K562 (cell line): Measurements from ENCODE around the gene ZNF346. TPM values are rescaled to one million over a fixed set of nuclear protein-coding genes. Genes with fewer than 3 reads are reported as not detected.

Experiments used
- ATAC-seq: fragments of 200-7000 bp; cut with Tn5 transposase; 3 replicates; pipeline ENCODE4 v1.9.1; 2020; ENCODE audit warnings: moderate library complexity
- BruUV-seq: library from RNA; stranded (reverse); fragments of 400-500 nt; replicated peaks from 2 replicates; lab custom pipeline; 2021; lab: Mats Ljungman, UMichigan
- CTCF ChIA-PET: fragments of 300-600 bp; formaldehyde crosslinking; extraction: SDS; loops from one replicate; lab custom pipeline; 2021; ENCODE audit warnings: low intra/inter-chr PET ratio; lab: Yijun Ruan, JAX
- POLR2A ChIA-PET: fragments of 300-600, 350-650 bp; sonication (Branson Sonifier 250); formaldehyde crosslinking; extraction: SDS; loops from one replicate; lab custom pipeline; 2021; ENCODE audit warnings: antibody characterized with exemption, inconsistent platforms; lab: Yijun Ruan, JAX
- DNase-seq, 4 experiments: peaks; one replicate each; pipeline versions ENCODE4 v3.0.0 to v3.0.0-alpha.2; 2011 to 2018; ENCODE audit warnings: low spot score in 3 of 4, mixed read lengths in 3 of 4; ENCODE audit errors: extremely low read depth in 1 of 4
- FAIRE-seq: peaks from 2 replicates; lab custom pipeline; 2011; peaks lifted over from hg19 to GRCh38; lab: Jason Lieb, UNC
- H2AFZ ChIP-seq: 2 replicates; pipeline ENCODE4 v1.6.0; 2011; ENCODE audit warnings: low read depth, low read length, control low read depth, inconsistent platforms
- H3K27ac ChIP-seq: fragments of 200-600 bp; 3 replicates; pipeline ENCODE4 v1.8.0; 2011; ENCODE audit warnings: low read depth, mild to moderate bottlenecking, control low read depth, inconsistent platforms, low read length, moderate library complexity, mixed read lengths; ENCODE audit errors: extremely low read depth
- H3K27me3 ChIP-seq, 2 experiments: fragments of 300-600 bp in 1 of 2; 2 replicates in 1 of 2; 3 replicates in 1 of 2; pipeline versions ENCODE4 v1.6.0 to v1.8.0; 2011; ENCODE audit warnings: inconsistent platforms in 2 of 2, low read length in 2 of 2, mild to moderate bottlenecking in 1 of 2, mixed read lengths in 1 of 2, moderate library complexity in 1 of 2; ENCODE audit not compliant: control insufficient read depth in 2 of 2, insufficient read depth in 2 of 2
- H3K36me3 ChIP-seq: fragments of 300-600 bp; 3 replicates; pipeline ENCODE4 v1.8.0; 2011; ENCODE audit warnings: mild to moderate bottlenecking, low read length, inconsistent platforms; ENCODE audit not compliant: control insufficient read depth, insufficient read depth
- H3K4me1 ChIP-seq, 2 experiments: fragments of 200-600 bp in 1 of 2; replicated peaks in 1 of 2; 2 replicates in 1 of 2; 3 replicates in 1 of 2; pipeline versions ENCODE4 v1.5.1 to v1.8.0; 2011; ENCODE audit warnings: inconsistent platforms in 2 of 2, low read length in 2 of 2, mild to moderate bottlenecking in 1 of 2, mixed read lengths in 1 of 2, moderate library complexity in 1 of 2; ENCODE audit not compliant: control insufficient read depth in 2 of 2, insufficient read depth in 2 of 2
- H3K4me2 ChIP-seq: 2 replicates; pipeline ENCODE4 v1.6.1; 2011; ENCODE audit warnings: low read length, control low read depth, inconsistent platforms, mixed read lengths; ENCODE audit not compliant: insufficient read depth
- H3K4me3 ChIP-seq: fragments of 200-600 bp; sonication (generic), shearing (Covaris generic); 2 replicates; pipeline ENCODE4 v1.5.1; 2016; ENCODE audit warnings: control low read depth, inconsistent platforms
- H3K79me2 ChIP-seq: fragments of 200-600 bp; 3 replicates; pipeline ENCODE4 v1.8.0; 2011; ENCODE audit warnings: low read length, inconsistent platforms; ENCODE audit not compliant: control insufficient read depth, insufficient read depth
- H3K9ac ChIP-seq, 2 experiments: 2 replicates each; pipeline versions ENCODE4 v1.6.0 to v1.6.1; 2011; ENCODE audit warnings: low read depth in 2 of 2, low read length in 2 of 2, control low read depth in 1 of 2, inconsistent platforms in 1 of 2, mild to moderate bottlenecking in 1 of 2, mixed read lengths in 1 of 2; ENCODE audit not compliant: insufficient read depth in 1 of 2
- H3K9me1 ChIP-seq: one replicate; pipeline ENCODE4 v1.6.0; 2011; ENCODE audit warnings: inconsistent platforms, mild to moderate bottlenecking, low read length, moderate library complexity; ENCODE audit not compliant: control insufficient read depth, insufficient read depth
- H3K9me3 ChIP-seq: replicated peaks from 2 replicates; pipeline ENCODE4 v1.5.1; 2011; ENCODE audit warnings: low read depth, low read length, inconsistent platforms; ENCODE audit not compliant: control insufficient read depth, insufficient read depth
- H4K20me1 ChIP-seq: replicated peaks from 2 replicates; pipeline ENCODE4 v1.6.1; 2011; ENCODE audit warnings: low read length, inconsistent platforms, mixed read lengths; ENCODE audit not compliant: control insufficient read depth, insufficient read depth
- NFIC ChIP-seq: fragments of 450-650 bp; IDR thresholded peaks from 2 replicates; pipeline ENCODE4 v1.6.1; 2017; ENCODE audit warnings: mild to moderate bottlenecking, inconsistent platforms
- SMAD4 ChIP-seq: fragments of 250-450 bp; sonication (Bioruptor Pico); conservative IDR thresholded peaks from 2 replicates; pipeline ENCODE4 v1.8.0; 2021; ENCODE audit warnings: inconsistent platforms, mild to moderate bottlenecking, moderate library complexity
- ZBTB33 ChIP-seq: sonication (generic); formaldehyde crosslinking; IDR thresholded peaks from 2 replicates; pipeline ENCODE4 v1.8.1; 2023; ENCODE audit warnings: mild to moderate bottlenecking, missing genetic modification reagents
- ZBTB7A ChIP-seq: IDR thresholded peaks from 2 replicates; pipeline ENCODE4 v1.6.1; 2011; ENCODE audit warnings: low read depth, mild to moderate bottlenecking, low read length, moderate library complexity, borderline replicate concordance; ENCODE audit not compliant: control insufficient read depth
- ZNF121 ChIP-seq: sonication (generic); formaldehyde crosslinking; conservative IDR thresholded peaks from 2 replicates; pipeline ENCODE4 v1.8.0; 2022; ENCODE audit warnings: missing genetic modification reagents
- ZNF224 ChIP-seq: sonication (generic); formaldehyde crosslinking; IDR thresholded peaks from 2 replicates; pipeline ENCODE4 v1.8.0; 2022; ENCODE audit warnings: mild to moderate bottlenecking, missing genetic modification reagents
- WGBS: fragments of 100-300 bp; shearing (Covaris generic); methylation state at CpG from one replicate; pipeline ENCODE4 v1.1.6; 2016; ENCODE audit warnings: low coverage, mixed read lengths; ENCODE audit not compliant: insufficient coverage; ENCODE audit errors: missing lambda C conversion rate; 5-methylcytosine and 5-hydroxymethylcytosine counted together
- in situ Hi-C: fragments of 300-500 bp; cut with MboI; formaldehyde crosslinking; loops from 4 replicates; pipeline ENCODE4 v1.15.0; 2018; ENCODE audit warnings: inconsistent platforms, mixed read lengths
- intact Hi-C: fragments of 100-400 bp; cut with micrococcal nuclease; formaldehyde crosslinking; loops from 2 replicates; pipeline ENCODE4 v1.14.2; 2022
- polyA plus RNA-seq, 8 experiments: library from polyadenylated mRNA; depleted of rRNA in 4 of 8; stranded (reverse) in 5 of 8; unstranded in 3 of 8; fragments of >200 nt; fragmentation: Nextera tagmentation in 2 of 8; fragmentation: Illumina TruSeq in 1 of 8; extraction: Ambion mirVana in 2 of 8; extraction: Trizol in 1 of 8; gene quantifications; 2 replicates each; pipeline versions ENCODE4 v1.2.1 to v1.2.3, GENCODE V29; 2011 to 2014; ENCODE audit warnings: inconsistent platforms in 1 of 8, missing spikeins in 1 of 8
- total RNA-seq, 7 experiments: library from RNA; depleted of rRNA in 6 of 7; stranded (reverse); fragments of >200 nt in 6 of 7; fragmentation: Illumina TruSeq in 2 of 7; extraction: Trizol in 2 of 7; gene quantifications; 2 replicates each; pipeline versions ENCODE4 v1.2.1 to v1.2.3, GENCODE V29; 2011 to 2021; ENCODE audit warnings: low replicate concordance in 1 of 7
- TF ChIP-seq, protein P1 (sequence below): sonication (generic); formaldehyde crosslinking; IDR thresholded peaks from 2 replicates; pipeline ENCODE4 v1.9.0; 2022; ENCODE audit warnings: mild to moderate bottlenecking, missing genetic modification reagents
- TF ChIP-seq, protein P2 (sequence below), 2 experiments: fragments of 450-650 bp; IDR thresholded peaks; 2 replicates each; pipeline ENCODE4 v1.6.1; 2016; ENCODE audit warnings: mild to moderate bottlenecking in 2 of 2, borderline replicate concordance in 1 of 2, low read depth in 1 of 2, moderate library complexity in 1 of 2

The ZNF346 gene
- total and polyA plus RNA-seq, 9 of the 15 experiments (the other 6 are each of a cell fraction or from before 2014, with no cell fraction given): 5.0 to 25.1 (median 20.1) TPM

DNA sequence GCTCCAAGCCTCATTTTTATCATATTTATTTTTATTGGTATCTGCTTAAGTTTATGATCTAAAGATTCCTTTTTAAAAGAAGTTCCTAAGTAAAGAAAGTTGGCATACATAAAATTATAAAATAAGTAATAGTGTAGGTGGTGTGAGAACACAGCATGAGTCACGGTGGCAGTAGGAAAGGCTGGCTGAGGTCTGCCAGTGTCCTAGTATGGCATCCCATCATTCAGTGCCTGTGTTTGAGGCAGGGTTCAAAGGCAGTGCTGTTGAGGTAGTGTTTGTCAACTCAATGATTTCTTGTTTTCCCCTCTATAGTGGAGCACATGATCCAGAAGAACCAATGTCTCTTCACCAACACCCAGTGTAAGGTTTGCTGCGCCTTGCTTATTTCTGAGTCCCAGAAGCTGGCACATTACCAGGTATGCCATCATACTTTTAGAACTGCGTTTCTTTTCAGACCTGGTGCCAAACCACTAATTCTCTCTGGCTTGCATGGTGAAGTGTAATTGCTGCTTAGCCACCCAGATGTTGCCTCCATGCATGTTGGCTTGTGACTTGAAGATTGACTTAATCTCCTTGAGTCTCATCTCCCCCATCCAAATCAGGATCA lies 18.4 kb downstream of the ZNF346 start:
- peaks cover 26% of the 10 kb centered on the region for H3K79me2 ChIP-seq
- H3K4me1 ChIP-seq: no peaks in the 10 kb centered on the region; a peak in 1 of 5 replicates
- BruUV-seq: no TSS peak
- no peak overlapping the region for H3K9ac ChIP-seq
- intact Hi-C loops (no loop called here), in situ Hi-C loops (no loop called here)
- ChIA-PET CTCF (no interaction called here), POLR2A (interaction anchor here (1.6 kb wide), 1 partner anchor 10 kb away, joined by 4 read pairs; no protein-coding TSS in a partner anchor)
- no peaks in the 10 kb centered on the region; the same call in 1 of the 2 replicates for H4K20me1 ChIP-seq
- no peaks in the 10 kb centered on the region for H3K9me1 ChIP-seq
- TF ChIP-seq NFIC: no peak
- no peak for TF ChIP-seq ZBTB7A
- TF ChIP-seq ZNF224 (CRISPR knock-in tag): no peak
- TF ChIP-seq SMAD4 (CRISPR knock-in tag): no peak
- TF ChIP-seq, protein P1, sequence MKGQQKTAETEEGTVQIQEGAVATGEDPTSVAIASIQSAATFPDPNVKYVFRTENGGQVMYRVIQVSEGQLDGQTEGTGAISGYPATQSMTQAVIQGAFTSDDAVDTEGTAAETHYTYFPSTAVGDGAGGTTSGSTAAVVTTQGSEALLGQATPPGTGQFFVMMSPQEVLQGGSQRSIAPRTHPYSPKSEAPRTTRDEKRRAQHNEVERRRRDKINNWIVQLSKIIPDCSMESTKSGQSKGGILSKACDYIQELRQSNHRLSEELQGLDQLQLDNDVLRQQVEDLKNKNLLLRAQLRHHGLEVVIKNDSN: no peak
- TF ChIP-seq, protein P2, sequence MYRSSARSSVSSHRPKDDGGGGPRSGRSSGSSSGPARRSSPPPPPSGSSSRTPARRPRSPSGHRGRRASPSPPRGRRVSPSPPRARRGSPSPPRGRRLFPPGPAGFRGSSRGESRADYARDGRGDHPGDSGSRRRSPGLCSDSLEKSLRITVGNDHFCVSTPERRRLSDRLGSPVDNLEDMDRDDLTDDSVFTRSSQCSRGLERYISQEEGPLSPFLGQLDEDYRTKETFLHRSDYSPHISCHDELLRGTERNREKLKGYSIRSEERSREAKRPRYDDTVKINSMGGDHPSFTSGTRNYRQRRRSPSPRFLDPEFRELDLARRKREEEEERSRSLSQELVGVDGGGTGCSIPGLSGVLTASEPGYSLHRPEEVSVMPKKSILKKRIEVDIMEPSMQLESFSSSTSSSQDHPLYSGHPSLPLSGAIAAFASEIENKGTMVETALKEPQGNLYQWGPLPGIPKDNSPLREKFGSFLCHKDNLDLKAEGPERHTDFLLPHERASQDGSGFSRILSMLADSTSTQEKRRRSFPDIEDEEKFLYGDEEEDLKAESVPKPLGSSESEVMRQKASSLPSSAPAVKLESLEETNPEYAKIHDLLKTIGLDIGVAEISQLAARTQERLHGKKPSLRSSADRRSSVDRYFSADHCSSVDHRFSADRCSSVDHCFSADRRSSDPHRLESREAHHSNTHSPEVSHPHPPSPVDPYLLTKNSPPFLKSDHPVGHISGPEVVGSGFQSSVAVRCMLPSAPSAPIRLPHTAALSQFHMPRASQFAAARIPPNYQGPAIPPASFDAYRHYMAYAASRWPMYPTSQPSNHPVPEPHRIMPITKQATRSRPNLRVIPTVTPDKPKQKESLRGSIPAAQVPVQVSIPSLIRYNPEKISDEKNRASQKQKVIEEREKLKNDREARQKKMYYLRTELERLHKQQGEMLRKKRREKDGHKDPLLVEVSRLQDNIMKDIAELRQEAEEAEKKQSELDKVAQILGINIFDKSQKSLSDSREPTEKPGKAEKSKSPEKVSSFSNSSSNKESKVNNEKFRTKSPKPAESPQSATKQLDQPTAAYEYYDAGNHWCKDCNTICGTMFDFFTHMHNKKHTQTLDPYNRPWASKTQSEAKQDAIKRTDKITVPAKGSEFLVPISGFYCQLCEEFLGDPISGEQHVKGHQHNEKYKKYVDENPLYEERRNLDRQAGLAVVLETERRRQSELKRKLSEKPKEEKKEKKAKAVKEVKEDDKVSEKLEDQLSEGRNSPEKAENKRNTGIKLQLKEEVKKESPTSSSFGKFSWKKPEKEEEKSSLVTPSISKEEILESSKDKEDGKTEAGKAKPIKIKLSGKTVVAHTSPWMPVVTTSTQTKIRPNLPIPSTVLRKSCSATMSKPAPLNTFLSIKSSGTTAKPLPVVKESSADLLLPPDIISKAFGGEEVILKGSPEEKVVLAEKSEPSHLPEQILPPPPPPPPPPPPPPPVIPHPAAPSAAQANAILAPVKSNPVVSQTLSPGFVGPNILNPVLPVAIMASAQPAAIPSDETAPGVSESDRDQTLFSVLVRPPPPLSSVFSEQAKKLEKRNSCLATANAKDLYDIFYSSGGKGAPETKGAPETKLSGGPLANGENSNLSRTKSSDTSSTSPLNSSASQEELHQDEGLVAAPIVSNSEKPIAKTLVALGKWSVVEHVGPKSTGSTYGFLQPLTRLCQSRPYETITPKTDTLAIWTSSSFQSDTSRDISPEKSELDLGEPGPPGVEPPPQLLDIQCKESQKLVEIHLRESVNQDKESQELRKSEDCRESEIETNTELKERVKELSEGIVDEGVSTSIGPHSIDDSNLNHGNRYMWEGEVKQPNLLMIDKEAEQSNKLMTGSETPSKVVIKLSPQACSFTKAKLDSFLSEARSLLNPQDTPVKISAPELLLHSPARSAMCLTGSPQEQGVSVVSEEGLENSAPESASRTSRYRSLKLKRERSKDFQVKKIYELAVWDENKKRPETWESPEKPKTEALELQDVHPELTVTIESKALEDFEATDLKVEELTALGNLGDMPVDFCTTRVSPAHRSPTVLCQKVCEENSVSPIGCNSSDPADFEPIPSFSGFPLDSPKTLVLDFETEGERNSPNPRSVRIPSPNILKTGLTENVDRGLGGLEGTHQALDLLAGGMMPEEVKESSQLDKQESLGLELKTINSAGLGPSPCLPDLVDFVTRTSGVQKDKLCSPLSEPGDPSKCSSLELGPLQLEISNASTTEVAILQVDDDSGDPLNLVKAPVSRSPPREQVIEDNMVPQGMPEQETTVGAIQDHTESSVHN (IDR thresholded peaks at IDR 0.05; ENCODE audit: borderline replicate concordance in 1 of 2, low read depth in 1 of 2): no peak
- no peak for TF ChIP-seq ZBTB33 (CRISPR knock-in tag)
- TF ChIP-seq ZNF121 (CRISPR knock-in tag): no peak
- ATAC-seq: no peak
- no peaks in the 10 kb centered on the region; the same call in 1 of the 2 replicates for H3K9me3 ChIP-seq
- H3K27ac ChIP-seq: no peak overlapping the region
- H3K36me3 ChIP-seq: peaks cover 71% of the 10 kb centered on the region
- DNase-seq: no peak
- no peak overlapping the region for H2AFZ ChIP-seq
- H3K27me3 ChIP-seq: no peaks in the 10 kb centered on the region
- no peak overlapping the region for H3K4me2 ChIP-seq
- FAIRE-seq: no peak
- H3K4me3 ChIP-seq: no peak overlapping the region
- WGBS: 97% methylated on average over 3 of the region's 3 CpGs
